Inflammatory macrophage (primary cell): ENCODE results near the gene ARHGEF28.

Experiments used
- DNase-seq, 2 donors: peaks; one replicate each; pipeline ENCODE4 v3.0.0-alpha.2; 2020 to 2022

Gene ARHGEF28

GRCh38 chr5:73975845-73976244 is 349.8 kb downstream of the ARHGEF28 start:
- no peak for DNase-seq

- no peak for DNase-seq
Measured at GRCh38 chr5:73977146-73977545, 351.1 kb downstream of the ARHGEF28 start.

- DNase-seq: no peak
Measured at GRCh38 chr5:73979321-73979720, 353.3 kb downstream of the ARHGEF28 start.

GRCh38 chr5:73981704-73982103 is 355.7 kb downstream of the ARHGEF28 start:
- DNase-seq: no peak

- DNase-seq: no peak
Measured at GRCh38 chr5:73983644-73984043, 357.6 kb downstream of the ARHGEF28 start.

- no peak for DNase-seq
Measured at GRCh38 chr5:73985145-73985544, 359.1 kb downstream of the ARHGEF28 start.

GRCh38 chr5:73986729-73987128 is 360.7 kb downstream of the ARHGEF28 start:
- DNase-seq: no peak

GRCh38 chr5:73987915-73988314 is 361.9 kb downstream of the ARHGEF28 start:
- no peak for DNase-seq

GRCh38 chr5:73989956-73990355 is 364.0 kb downstream of the ARHGEF28 start:
- DNase-seq: no peak
